Mesothelial cell of epicardium (in vitro differentiated cells): ENCODE data around the gene LTBP3. TPM values are rescaled to one million over a fixed set of nuclear protein-coding genes. Genes with fewer than 3 reads are reported as not detected.

Experiments used
- DNase-seq, 2 experiments: peaks; one replicate each; pipeline ENCODE4 v3.0.0; 2021; ENCODE audit warnings: low spot score in 2 of 2; ENCODE audit not compliant: unreplicated experiment in 2 of 2
- H3K27ac Mint-ChIP-seq: 2 replicates; pipeline ENCODE4 v1.8.0; 2021; ENCODE audit warnings: mixed read lengths
- H3K27me3 Mint-ChIP-seq: 2 replicates; pipeline ENCODE4 v1.8.0; 2021; ENCODE audit warnings: low read depth, mixed read lengths
- H3K36me3 Mint-ChIP-seq: 2 replicates; pipeline ENCODE4 v1.8.0; 2021; ENCODE audit warnings: mixed read lengths
- H3K4me1 Mint-ChIP-seq: 2 replicates; pipeline ENCODE4 v1.8.0; 2021; ENCODE audit warnings: mixed read lengths
- H3K4me3 Mint-ChIP-seq: 2 replicates; pipeline ENCODE4 v1.8.0; 2021; ENCODE audit warnings: mild to moderate bottlenecking, moderate library complexity, mixed read lengths
- H3K9me3 Mint-ChIP-seq: 2 replicates; pipeline ENCODE4 v1.8.0; 2021; ENCODE audit warnings: mixed read lengths
- CTCF ChIP-seq: fragments of 200-600 bp; sonication (generic); IDR thresholded peaks from one replicate; pipeline ENCODE4 v1.5.0; 2021; ENCODE audit warnings: antibody characterized with exemption; ENCODE audit not compliant: unreplicated experiment
- total RNA-seq: library from RNA; stranded (reverse); gene quantifications from 3 replicates; pipeline ENCODE4 v1.2.1, GENCODE V29; 2021

Gene LTBP3
- total RNA-seq, 1 donor from 2014 or later, result 333 TPM

- Mint-ChIP-seq H3K9me3 (no peaks in the 10 kb centered on the region), H3K36me3 (peaks cover 7% of the 10 kb centered on the region)
Observed at GRCh38 chr11:65598258-65598699, 40.1 kb upstream of the LTBP3 start.

GRCh38 chr11:65596520-65596919 is 38.4 kb upstream of the LTBP3 start:
- peaks cover 13% of the 10 kb centered on the region for H3K27me3 Mint-ChIP-seq
- no peak overlapping the region for H3K27ac Mint-ChIP-seq
- H3K4me3 Mint-ChIP-seq, result no peak overlapping the region
- peaks cover 7% of the 10 kb centered on the region for H3K36me3 Mint-ChIP-seq
- DNase-seq, result no peak
- no peak for TF ChIP-seq CTCF
- peaks cover 10% of the 10 kb centered on the region for H3K4me1 Mint-ChIP-seq
- H3K9me3 Mint-ChIP-seq, result no peaks in the 10 kb centered on the region

More at GRCh38 chr11:65598258-65598699, 40.1 kb upstream of the LTBP3 start:
- H3K4me3 Mint-ChIP-seq, result no peak overlapping the region
- peaks cover 2% of the 10 kb centered on the region for H3K4me1 Mint-ChIP-seq
- no peak for TF ChIP-seq CTCF
- H3K27me3 Mint-ChIP-seq, result peaks cover 2% of the 10 kb centered on the region
- no peak for DNase-seq
- no peak overlapping the region for H3K27ac Mint-ChIP-seq

- no peak within 1 kb of the TSS for H3K27ac Mint-ChIP-seq
- no peak for TF ChIP-seq CTCF
- H3K4me3 Mint-ChIP-seq, result no peak within 1 kb of the TSS
Observed at GRCh38 chr11:65595543-65596281, 37.6 kb upstream of the LTBP3 start, which contains the start of gene KCNK7. TSS of gene KCNK7 (minus strand) at chr11:65595800. CDS start at chr11:65595772, 28 bp downstream.

GRCh38 chr11:65595131-65595530 is 37.0 kb upstream of the LTBP3 start:
- no peak overlapping the region for H3K4me3 Mint-ChIP-seq
- H3K9me3 Mint-ChIP-seq, result no peaks in the 10 kb centered on the region
- peaks cover 22% of the 10 kb centered on the region for H3K27me3 Mint-ChIP-seq
- peaks cover 11% of the 10 kb centered on the region for H3K36me3 Mint-ChIP-seq
- peaks cover 14% of the 10 kb centered on the region for H3K4me1 Mint-ChIP-seq
- H3K27ac Mint-ChIP-seq, result no peak overlapping the region
- no peak for TF ChIP-seq CTCF
- DNase-seq, result no peak

More at GRCh38 chr11:65595543-65596281, 37.6 kb upstream of the LTBP3 start, which contains the start of gene KCNK7:
- Mint-ChIP-seq H3K27me3 (peaks cover 17% of the 10 kb centered on the region), H3K36me3 (peaks cover 7% of the 10 kb centered on the region), H3K4me1 (peaks cover 10% of the 10 kb centered on the region), H3K9me3 (no peaks in the 10 kb centered on the region)
- no peak for DNase-seq

- peak overlapping the region; percentile 51 for H3K4me3 Mint-ChIP-seq
- no peak for DNase-seq
- peaks cover 22% of the 10 kb centered on the region for H3K27me3 Mint-ChIP-seq
- H3K9me3 Mint-ChIP-seq, result no peaks in the 10 kb centered on the region
- H3K27ac Mint-ChIP-seq, result no peak overlapping the region
- peaks cover 14% of the 10 kb centered on the region for H3K4me1 Mint-ChIP-seq
- no peak for TF ChIP-seq CTCF
- peaks cover 7% of the 10 kb centered on the region for H3K36me3 Mint-ChIP-seq
Observed at GRCh38 chr11:65593518-65594414, 35.6 kb upstream of the LTBP3 start.
